Epithelial cell of proximal tubule (primary cell): ENCODE data around the gene TMEM41A. TPM values are rescaled to one million over a fixed set of nuclear protein-coding genes. Genes with fewer than 3 reads are reported as not detected.
"Not testable (repeated sequence)": the region's sequence is repeated elsewhere in the genome, so short reads cannot be mapped to it uniquely, and the experiment has no call there.

Experiments
- DNase-seq: peaks from one replicate; pipeline ENCODE4 v3.0.0-alpha.2; 2011; ENCODE audit warnings: low read depth
- H3K4me3 ChIP-seq: 2 replicates; pipeline ENCODE4 v1.5.1; 2011; ENCODE audit warnings: low read depth, mild to moderate bottlenecking, low read length
- total RNA-seq: library from RNA; depleted of rRNA; stranded (reverse); fragments of >200 nt; gene quantifications from 2 replicates; pipeline ENCODE4 v1.2.3, GENCODE V29; 2015
- TF ChIP-seq, protein P1 (sequence below): conservative IDR thresholded peaks from 2 replicates; pipeline ENCODE4 v1.5.1; 2012; ENCODE audit warnings: low read depth, mild to moderate bottlenecking, low read length

TMEM41A gene
- total RNA-seq, 1 donor from 2014 or later, result 14.6 TPM

DNA sequence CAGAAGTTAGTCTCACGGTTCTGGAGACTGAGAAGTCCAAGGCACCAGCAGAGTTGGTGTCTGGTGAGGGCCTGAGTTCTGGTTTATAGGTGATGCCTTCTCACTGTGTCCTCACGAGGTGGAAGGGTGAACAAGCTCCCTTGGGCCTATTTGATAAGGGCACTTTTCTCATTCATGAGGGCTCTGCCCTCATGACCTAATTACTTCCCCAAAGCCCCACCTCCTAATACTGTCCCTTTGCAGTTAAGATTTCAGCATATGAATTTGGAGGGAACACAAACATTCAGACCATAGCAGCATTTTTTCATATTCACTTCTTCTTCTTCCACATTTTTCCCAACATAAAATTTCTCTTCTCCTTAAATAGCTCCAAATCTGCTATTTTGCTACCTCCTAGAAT is 41.5 kb downstream of the TMEM41A start:
- no peak overlapping the region for H3K4me3 ChIP-seq
- TF ChIP-seq, protein P1, sequence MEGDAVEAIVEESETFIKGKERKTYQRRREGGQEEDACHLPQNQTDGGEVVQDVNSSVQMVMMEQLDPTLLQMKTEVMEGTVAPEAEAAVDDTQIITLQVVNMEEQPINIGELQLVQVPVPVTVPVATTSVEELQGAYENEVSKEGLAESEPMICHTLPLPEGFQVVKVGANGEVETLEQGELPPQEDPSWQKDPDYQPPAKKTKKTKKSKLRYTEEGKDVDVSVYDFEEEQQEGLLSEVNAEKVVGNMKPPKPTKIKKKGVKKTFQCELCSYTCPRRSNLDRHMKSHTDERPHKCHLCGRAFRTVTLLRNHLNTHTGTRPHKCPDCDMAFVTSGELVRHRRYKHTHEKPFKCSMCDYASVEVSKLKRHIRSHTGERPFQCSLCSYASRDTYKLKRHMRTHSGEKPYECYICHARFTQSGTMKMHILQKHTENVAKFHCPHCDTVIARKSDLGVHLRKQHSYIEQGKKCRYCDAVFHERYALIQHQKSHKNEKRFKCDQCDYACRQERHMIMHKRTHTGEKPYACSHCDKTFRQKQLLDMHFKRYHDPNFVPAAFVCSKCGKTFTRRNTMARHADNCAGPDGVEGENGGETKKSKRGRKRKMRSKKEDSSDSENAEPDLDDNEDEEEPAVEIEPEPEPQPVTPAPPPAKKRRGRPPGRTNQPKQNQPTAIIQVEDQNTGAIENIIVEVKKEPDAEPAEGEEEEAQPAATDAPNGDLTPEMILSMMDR, result no peak
- no peak for DNase-seq

DNA sequence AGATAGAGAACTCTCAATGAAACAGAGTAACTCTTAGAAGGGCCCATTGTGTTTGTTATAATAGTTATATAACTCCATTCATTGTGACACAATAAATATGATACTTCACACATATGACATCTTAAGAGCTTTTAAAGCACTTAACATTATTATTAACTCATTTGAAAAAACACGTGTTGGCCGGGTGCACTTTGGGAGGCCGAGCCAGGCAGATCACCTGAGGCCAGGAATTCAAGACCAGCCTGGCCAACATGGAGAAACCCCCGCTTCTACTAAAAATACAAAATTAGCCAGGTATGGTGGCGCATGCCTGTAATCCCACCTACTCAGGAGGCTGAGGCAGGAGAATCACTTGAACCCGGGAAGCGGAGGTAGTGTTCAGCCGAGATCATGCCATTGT is 47.4 kb downstream of the TMEM41A start:
- DNase-seq, H3K4me3 ChIP-seq: not testable (repeated sequence)

DNA sequence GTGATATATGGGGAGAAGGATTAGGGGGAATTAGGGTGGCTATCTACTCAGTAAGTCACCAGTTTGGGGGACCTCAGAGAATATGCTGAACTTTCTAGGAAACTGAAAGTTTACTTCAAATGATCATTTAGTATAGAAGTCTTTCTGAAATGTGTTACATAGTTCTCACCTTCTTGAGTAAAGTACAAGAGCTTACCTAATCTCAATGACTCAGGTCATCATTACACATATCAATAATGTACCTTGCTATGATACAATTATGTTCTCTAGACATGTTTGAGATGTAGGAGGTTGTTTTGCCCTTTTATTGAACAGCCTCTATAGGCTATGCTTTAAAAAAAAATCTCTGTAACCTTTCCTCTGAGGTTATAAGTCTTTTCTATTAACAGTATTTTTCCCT is 50.7 kb downstream of the TMEM41A start:
- no peak overlapping the region for H3K4me3 ChIP-seq
- no peak for DNase-seq
- TF ChIP-seq, protein P1, result no peak

DNA sequence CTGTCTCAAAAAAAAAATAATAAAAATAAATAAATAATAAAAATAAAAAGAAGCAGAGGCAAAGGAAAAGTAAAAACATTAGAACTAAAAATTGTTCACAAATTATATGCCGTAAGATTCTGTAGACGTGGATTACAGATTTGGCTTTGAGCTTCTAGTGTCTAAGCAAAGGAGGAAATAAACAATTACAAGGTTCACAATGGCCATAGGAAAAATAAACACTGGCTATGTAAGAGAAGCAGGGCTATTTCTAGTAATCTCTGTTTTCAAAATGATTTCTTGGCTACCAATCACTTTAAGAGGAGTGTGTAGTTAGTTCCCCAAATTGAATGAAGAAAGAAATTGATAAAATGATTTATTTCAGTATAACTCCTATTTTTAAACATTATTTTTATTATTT is 54.5 kb downstream of the TMEM41A start:
- no peak overlapping the region for H3K4me3 ChIP-seq
- DNase-seq, result no peak

DNA sequence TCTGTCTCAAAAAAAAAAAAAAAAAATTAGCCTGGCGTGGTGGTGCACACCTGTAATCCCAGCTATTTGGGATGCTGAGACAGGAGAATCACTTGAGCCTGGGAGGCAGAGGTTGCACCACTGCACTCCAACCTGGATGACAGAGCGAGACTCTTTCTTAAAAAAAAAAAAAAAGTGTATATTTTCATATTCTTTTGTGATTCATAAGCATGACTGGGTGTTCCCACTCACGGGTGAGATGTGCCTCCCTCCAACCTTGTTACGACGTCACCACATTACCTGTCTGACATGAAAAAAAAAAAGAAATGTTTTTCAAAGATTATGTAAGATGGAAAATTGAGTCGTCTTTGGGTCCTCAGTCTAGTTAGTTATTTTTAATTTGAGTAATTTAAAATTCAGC is 56.8 kb downstream of the TMEM41A start:
- DNase-seq, result no peak
- TF ChIP-seq, protein P1, result no peak
- no peak overlapping the region for H3K4me3 ChIP-seq

More for the DNA sequence above, 54.5 kb downstream of the TMEM41A start:
- TF ChIP-seq, protein P1, result no peak

DNA sequence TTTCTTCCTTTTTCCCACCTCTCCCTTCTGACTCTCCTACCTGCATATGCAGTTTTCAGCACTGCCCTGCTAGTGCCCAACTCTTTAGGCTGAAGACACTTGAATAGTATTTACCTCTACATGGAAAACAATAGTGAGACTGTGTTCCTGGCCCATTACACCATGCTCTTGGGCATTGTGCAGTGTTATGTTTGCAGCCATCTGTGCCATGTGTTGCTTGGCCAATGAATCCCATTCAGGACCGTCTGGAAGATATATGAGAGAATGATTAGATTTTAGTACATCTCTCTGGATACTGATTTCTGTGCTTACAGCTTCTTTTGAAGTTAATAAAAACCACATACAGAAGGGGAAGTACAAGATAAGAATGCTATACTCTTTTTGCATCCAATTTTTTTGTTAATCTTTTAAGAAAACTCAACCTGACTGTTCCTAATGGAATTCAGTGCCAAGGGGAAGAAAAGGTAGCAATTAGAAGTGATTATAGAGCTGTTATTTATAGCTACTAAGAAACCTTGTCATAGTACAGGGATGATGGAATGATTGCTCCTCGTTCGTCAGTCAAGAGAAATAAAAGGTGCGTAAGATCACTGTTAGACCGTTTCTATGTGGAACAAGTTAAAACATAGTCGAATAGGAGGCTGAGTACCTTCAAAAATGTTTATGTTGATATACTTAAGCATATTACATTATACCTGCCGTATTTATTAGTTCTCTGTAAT is 58.9 kb downstream of the TMEM41A start:
- no peak overlapping the region for H3K4me3 ChIP-seq
- DNase-seq, result no peak
- TF ChIP-seq, protein P1, result no peak

Other genes with a start within 250 kb of the TMEM41A start
- gene EHHADH, start 245.0 kb downstream of the TMEM41A start, total RNA-seq, result 5.5 and 9.3 TPM in 2 replicates
- gene MAP3K13, start 135.9 kb downstream of the TMEM41A start, total RNA-seq, result 14.5 and 20.0 TPM in 2 replicates
- 1.8 and 1.9 TPM in 2 replicates for gene LIPH, start 53.6 kb upstream of the TMEM41A start, total RNA-seq
- gene SENP2, start 87.3 kb upstream of the TMEM41A start, total RNA-seq, result 12.9 and 20.8 TPM in 2 replicates